Kidney (tissue), 14 donors: ENCODE data around the gene NKAIN2. TPM values are rescaled to one million over a fixed set of nuclear protein-coding genes. Genes with fewer than 3 reads are reported as not detected.

Experiments used
- DNase-seq, 5 donors: peaks; one replicate each; pipeline ENCODE4 v3.0.0-alpha.2; 2013 to 2020
- FAIRE-seq: peaks from 2 replicates; lab custom pipeline; 2012; peaks lifted over from hg19 to GRCh38; lab: Jason Lieb, UNC
- H3K27ac ChIP-seq, 2 donors: one replicate each; pipeline ENCODE4 v1.7.0; 2013; ENCODE audit warnings: low read depth in 2 of 2, low read length in 2 of 2, inconsistent platforms in 1 of 2
- H3K27me3 ChIP-seq: one replicate; pipeline ENCODE4 v1.7.1; 2013; ENCODE audit warnings: low read length, inconsistent platforms; ENCODE audit not compliant: control insufficient read depth, insufficient read depth
- H3K36me3 ChIP-seq, 3 donors: one replicate each; pipeline versions ENCODE4 v1.7.0 to v1.7.1; 2013; ENCODE audit warnings: low read length in 3 of 3, control low read depth in 1 of 3, inconsistent platforms in 1 of 3; ENCODE audit not compliant: insufficient read depth in 3 of 3, control insufficient read depth in 2 of 3
- H3K4me1 ChIP-seq, 3 donors: one replicate each; pipeline versions ENCODE4 v1.7.0 to v1.7.1; 2013; ENCODE audit warnings: low read length in 3 of 3, inconsistent platforms in 1 of 3, low read depth in 1 of 3; ENCODE audit not compliant: control insufficient read depth in 2 of 3, insufficient read depth in 2 of 3
- H3K4me3 ChIP-seq, 3 donors: one replicate each; pipeline versions ENCODE4 v1.7.0 to v1.8.1; 2013; ENCODE audit warnings: low read length in 3 of 3, control low read depth in 1 of 3, inconsistent platforms in 1 of 3
- H3K9ac ChIP-seq, 3 donors: one replicate each; pipeline versions ENCODE4 v1.7.0 to v1.7.1; 2013; ENCODE audit warnings: low read length in 3 of 3, control low read depth in 1 of 3, inconsistent platforms in 1 of 3
- H3K9me3 ChIP-seq, 3 donors: one replicate each; pipeline versions ENCODE4 v1.7.0 to v1.7.1; 2013; ENCODE audit warnings: low read length in 3 of 3, control low read depth in 1 of 3, inconsistent platforms in 1 of 3; ENCODE audit not compliant: control insufficient read depth in 2 of 3, insufficient read depth in 1 of 3
- intact Hi-C: fragments of 100-400 bp; cut with DNase I; formaldehyde crosslinking; loops from one replicate; pipeline ENCODE4 v1.11.1; 2022
- polyA plus RNA-seq: library from polyadenylated mRNA; stranded (reverse); fragments of 350-450 nt; fragmentation: Illumina TruSeq; extraction: RNeasy Lipid Tissue Mini Kit (QIAGEN cat#74804); gene quantifications from one replicate; pipeline ENCODE4 v1.2.3, GENCODE V29; 2014; ENCODE audit warnings: low read depth, low replicate concordance; ENCODE audit not compliant: insufficient read depth
- total RNA-seq: library from RNA; stranded (reverse); fragmentation: NEBNext Ultra II Directional; extraction: Animal tissue kit (Norgen Biotek cat#: 25700); gene quantifications from one replicate; pipeline ENCODE4 v1.2.1, GENCODE V29; 2021
- TF ChIP-seq, protein P1 (sequence below): IDR thresholded peaks from 3 replicates; pipeline ENCODE4 v1.5.1; 2012; ENCODE audit warnings: mild to moderate bottlenecking, moderate library complexity, borderline replicate concordance; ENCODE audit not compliant: insufficient read depth; ENCODE audit errors: extremely low read depth
- donor health status: control.
- donor health status: control.
- donor health status: control.
- donor health status: control.
- donor health status: control.
- donor health status: DM: yes; HTN: yes; CAD: no.
- donor health status: Normal renal cell carcinoma (clear cell type).

The NKAIN2 gene
- total and polyA plus RNA-seq, 2 donors from 2014 or later, result 0.39 to 1.8 TPM

DNA sequence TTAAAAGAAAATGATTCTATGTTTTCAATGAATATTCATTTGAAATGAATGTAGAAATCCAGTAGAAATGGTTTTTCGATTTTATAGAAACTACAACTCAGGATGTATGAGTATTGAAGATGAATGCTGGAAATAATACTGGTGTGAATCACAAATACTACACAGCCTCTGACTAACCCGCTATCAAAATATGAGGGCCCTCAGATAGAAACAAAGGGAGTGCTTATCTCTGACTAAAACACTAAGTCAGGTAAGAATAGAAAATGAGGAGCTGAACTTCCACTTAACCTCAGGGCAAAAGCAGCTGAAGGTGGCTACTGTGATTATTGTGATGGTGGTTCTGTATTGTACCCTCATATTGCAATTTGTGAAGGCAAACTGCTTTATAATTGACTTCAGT lies 937.7 kb downstream of the NKAIN2 start:
- intact Hi-C loops, result no loop called here
- Histone ChIP-seq H3K4me3 (no peak overlapping the region), H3K4me1 (no peaks in the 10 kb centered on the region), H3K9me3 (no peaks in the 10 kb centered on the region), H3K27ac (no peak overlapping the region), H3K36me3 (no peaks in the 10 kb centered on the region), H3K9ac (no peak overlapping the region), H3K27me3 (no peaks in the 10 kb centered on the region)
- DNase-seq, result no peak
- TF ChIP-seq, protein P1, sequence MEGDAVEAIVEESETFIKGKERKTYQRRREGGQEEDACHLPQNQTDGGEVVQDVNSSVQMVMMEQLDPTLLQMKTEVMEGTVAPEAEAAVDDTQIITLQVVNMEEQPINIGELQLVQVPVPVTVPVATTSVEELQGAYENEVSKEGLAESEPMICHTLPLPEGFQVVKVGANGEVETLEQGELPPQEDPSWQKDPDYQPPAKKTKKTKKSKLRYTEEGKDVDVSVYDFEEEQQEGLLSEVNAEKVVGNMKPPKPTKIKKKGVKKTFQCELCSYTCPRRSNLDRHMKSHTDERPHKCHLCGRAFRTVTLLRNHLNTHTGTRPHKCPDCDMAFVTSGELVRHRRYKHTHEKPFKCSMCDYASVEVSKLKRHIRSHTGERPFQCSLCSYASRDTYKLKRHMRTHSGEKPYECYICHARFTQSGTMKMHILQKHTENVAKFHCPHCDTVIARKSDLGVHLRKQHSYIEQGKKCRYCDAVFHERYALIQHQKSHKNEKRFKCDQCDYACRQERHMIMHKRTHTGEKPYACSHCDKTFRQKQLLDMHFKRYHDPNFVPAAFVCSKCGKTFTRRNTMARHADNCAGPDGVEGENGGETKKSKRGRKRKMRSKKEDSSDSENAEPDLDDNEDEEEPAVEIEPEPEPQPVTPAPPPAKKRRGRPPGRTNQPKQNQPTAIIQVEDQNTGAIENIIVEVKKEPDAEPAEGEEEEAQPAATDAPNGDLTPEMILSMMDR, result no peak
- no peak for FAIRE-seq

DNA sequence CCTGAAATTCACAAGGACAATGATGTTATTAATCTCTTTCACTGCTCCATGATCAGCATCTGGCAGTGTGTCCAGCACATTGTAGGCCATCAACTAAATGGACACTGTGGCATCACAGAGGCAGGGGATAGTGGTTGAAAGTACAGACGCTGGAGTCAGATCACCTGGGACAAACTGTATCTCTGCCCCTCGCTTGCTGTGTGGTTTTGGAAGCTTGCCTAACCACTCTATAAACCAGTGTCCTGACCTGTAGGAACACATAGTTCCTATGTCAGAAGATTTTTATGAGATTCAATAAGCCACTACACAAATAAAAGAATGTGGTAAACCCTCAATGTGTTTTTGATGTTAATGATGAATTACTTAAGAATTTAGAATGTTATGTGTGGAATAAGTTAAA lies 939.3 kb downstream of the NKAIN2 start:
- intact Hi-C loops, result no loop called here
- DNase-seq (no peak), FAIRE-seq (no peak)
- TF ChIP-seq, protein P1, result no peak
- no peaks in the 10 kb centered on the region for H3K27me3 ChIP-seq
- H3K4me1 ChIP-seq, result no peaks in the 10 kb centered on the region
- no peak overlapping the region for H3K4me3 ChIP-seq
- H3K36me3 ChIP-seq, result no peaks in the 10 kb centered on the region
- H3K9me3 ChIP-seq, result no peaks in the 10 kb centered on the region
- no peak overlapping the region for H3K9ac ChIP-seq
- no peak overlapping the region for H3K27ac ChIP-seq

DNA sequence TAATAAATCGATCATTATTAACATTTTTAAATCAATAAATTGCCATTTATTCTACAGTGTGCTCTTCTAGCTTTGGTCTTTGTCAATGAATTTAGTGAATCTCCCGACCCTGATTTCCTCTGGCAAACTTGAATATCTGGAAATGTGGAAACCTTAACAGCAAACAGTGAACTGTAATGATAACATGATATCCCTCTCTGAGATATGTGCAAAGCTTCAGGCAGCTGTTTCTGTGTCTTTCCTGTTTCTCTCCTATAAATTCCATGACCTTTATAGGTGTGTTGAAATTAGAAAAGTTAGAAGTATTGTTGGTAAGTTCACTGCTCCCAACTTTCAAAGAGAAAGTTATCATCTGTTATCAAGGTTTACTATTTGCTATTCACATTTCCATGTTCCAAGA lies 939.8 kb downstream of the NKAIN2 start:
- FAIRE-seq, result no peak
- intact Hi-C loops, result no loop called here
- TF ChIP-seq, protein P1, result no peak

DNA sequence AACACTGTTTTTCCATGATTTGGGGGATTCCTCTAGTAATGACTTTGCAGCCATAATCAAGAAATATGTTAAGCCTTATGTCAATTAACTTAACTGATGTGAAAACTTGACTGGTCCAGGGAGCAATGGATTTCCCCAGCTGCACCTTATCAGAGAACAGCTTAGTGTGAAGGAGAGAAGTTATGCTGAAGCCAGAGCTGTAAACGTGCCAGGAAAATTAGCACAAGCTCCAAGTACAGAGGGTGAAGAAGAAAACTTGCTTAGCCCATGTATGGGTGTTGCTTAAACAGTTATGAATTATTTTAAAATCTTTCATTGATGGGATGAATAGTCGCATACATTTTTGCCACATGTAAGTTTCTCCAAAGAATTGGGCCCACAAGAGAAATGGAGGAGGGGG lies 943.7 kb downstream of the NKAIN2 start:
- H3K9me3 ChIP-seq, result no peaks in the 10 kb centered on the region
- intact Hi-C loops, result no loop called here
- DNase-seq, result peak in 2 of 5 donors; percentile 20 to 74
- H3K36me3 ChIP-seq, result no peaks in the 10 kb centered on the region
- H3K4me1 ChIP-seq, result no peaks in the 10 kb centered on the region
- TF ChIP-seq, protein P1, result no peak
- no peak for FAIRE-seq
- H3K27me3 ChIP-seq, result no peaks in the 10 kb centered on the region
- no peak overlapping the region for H3K4me3 ChIP-seq
- H3K27ac ChIP-seq, result no peak overlapping the region
- H3K9ac ChIP-seq, result no peak overlapping the region

More for the DNA sequence above, 939.8 kb downstream of the NKAIN2 start:
- Histone ChIP-seq H3K36me3 (no peaks in the 10 kb centered on the region), H3K4me1 (no peaks in the 10 kb centered on the region), H3K9me3 (no peaks in the 10 kb centered on the region), H3K9ac (no peak overlapping the region), H3K27me3 (no peaks in the 10 kb centered on the region), H3K4me3 (no peak overlapping the region), H3K27ac (no peak overlapping the region)
- DNase-seq, result no peak
